OCI-LY7 (cell line): ENCODE results near the gene LMX1A. TPM values are rescaled to one million over a fixed set of nuclear protein-coding genes. Genes with fewer than 3 reads are reported as not detected.

ENCODE experiments used
- BruUV-seq: library from RNA; stranded (reverse); fragments of 400-500 nt; replicated peaks from 2 replicates; lab custom pipeline; 2021; lab: Mats Ljungman, UMichigan
- CTCF ChIA-PET: fragments of 300-600 bp; sonication (Branson Sonifier 250); formaldehyde crosslinking; loops from one replicate; lab custom pipeline; 2022; ENCODE audit warnings: antibody characterized with exemption; ENCODE audit not compliant: unreplicated experiment; lab: Charles Lee
- POLR2A ChIA-PET: fragments of 300-600 bp; sonication (Branson Sonifier 250); formaldehyde crosslinking; loops from one replicate; lab custom pipeline; 2022; ENCODE audit warnings: antibody characterized with exemption; lab: Charles Lee
- DNase-seq: peaks from one replicate; pipeline ENCODE4 v3.0.0-alpha.2; 2015; ENCODE audit warnings: low spot score
- H2AFZ ChIP-seq: fragments of 200-600 bp; sonication (generic), shearing (Covaris generic); 2 replicates; pipeline ENCODE4 v1.6.1; 2014; ENCODE audit warnings: mild to moderate bottlenecking, antibody characterized with exemption, low read length, moderate library complexity
- H3K27ac ChIP-seq: fragments of 200-600 bp; sonication (generic); 2 replicates; pipeline ENCODE4 v1.5.1; 2014; ENCODE audit warnings: mixed run types, low read depth, mild to moderate bottlenecking, moderate library complexity, low read length, inconsistent platforms; ENCODE audit not compliant: poor library complexity, severe bottlenecking
- H3K36me3 ChIP-seq: fragments of 200-600 bp; sonication (generic); 2 replicates; pipeline ENCODE4 v1.6.1; 2014; ENCODE audit warnings: mild to moderate bottlenecking, antibody characterized with exemption, low read length, moderate library complexity, mixed read lengths; ENCODE audit not compliant: insufficient read depth
- H3K4me1 ChIP-seq: fragments of 200-600 bp; sonication (generic); 2 replicates; pipeline ENCODE4 v1.5.1; 2014; ENCODE audit warnings: mild to moderate bottlenecking, low read length; ENCODE audit not compliant: insufficient read depth, poor library complexity, severe bottlenecking
- H3K4me2 ChIP-seq: fragments of 200-600 bp; sonication (generic); 2 replicates; pipeline ENCODE4 v1.6.1; 2014; ENCODE audit warnings: mild to moderate bottlenecking, low read length
- H3K4me3 ChIP-seq: fragments of 200-600 bp; sonication (generic); 2 replicates; pipeline ENCODE4 v1.5.1; 2014; ENCODE audit warnings: mild to moderate bottlenecking, low read depth, low read length; ENCODE audit not compliant: poor library complexity, severe bottlenecking
- H3K79me2 ChIP-seq: fragments of 200-600 bp; sonication (generic); 2 replicates; pipeline ENCODE4 v1.6.1; 2016; ENCODE audit warnings: low read depth, mild to moderate bottlenecking, low read length, moderate library complexity, mixed read lengths; ENCODE audit not compliant: insufficient read depth
- H3K9me2 ChIP-seq: fragments of 200-600 bp; sonication (generic); 2 replicates; pipeline ENCODE4 v1.6.1; 2016; ENCODE audit warnings: mild to moderate bottlenecking, low read length, mixed read lengths; ENCODE audit not compliant: insufficient read depth
- H3K9me3 ChIP-seq: fragments of 200-600 bp; sonication (generic); 2 replicates; pipeline ENCODE4 v1.6.1; 2014; ENCODE audit warnings: mild to moderate bottlenecking, mixed run types, low read length, mixed read lengths
- H4K20me1 ChIP-seq: fragments of 200-600 bp; sonication (generic); 2 replicates; pipeline ENCODE4 v1.6.1; 2014; ENCODE audit warnings: mild to moderate bottlenecking, antibody characterized with exemption, low read length, moderate library complexity, mixed read lengths; ENCODE audit not compliant: insufficient read depth
- EZH2phosphoT487 ChIP-seq: fragments of 200-600 bp; sonication (generic); IDR thresholded peaks from 2 replicates; pipeline ENCODE4 v1.6.1; 2018; ENCODE audit warnings: low read depth, borderline replicate concordance, mild to moderate bottlenecking, mixed run types, antibody characterized with exemption, low read length, moderate library complexity, mixed read lengths
- intact Hi-C: fragments of 100-400 bp; cut with micrococcal nuclease; formaldehyde crosslinking; loops from one replicate; pipeline ENCODE4 v1.10.0; 2022; ENCODE audit not compliant: unreplicated experiment
- total RNA-seq, 2 experiments: library from RNA; depleted of rRNA in 1 of 2; stranded (reverse); fragments of >200 nt in 1 of 2; shearing (Covaris generic) in 1 of 2; gene quantifications; 2 replicates each; pipeline ENCODE4 v1.2.3, GENCODE V29; 2014 to 2022
- TF ChIP-seq, protein P1 (sequence below): fragments of 200-600 bp; sonication (generic); conservative IDR thresholded peaks from 2 replicates; pipeline ENCODE4 v1.5.1; 2014; ENCODE audit warnings: mild to moderate bottlenecking, antibody characterized with exemption, low read length, moderate library complexity, mixed read lengths

The LMX1A gene
- total RNA-seq, 2 experiments from 2014 or later, result not detected

DNA sequence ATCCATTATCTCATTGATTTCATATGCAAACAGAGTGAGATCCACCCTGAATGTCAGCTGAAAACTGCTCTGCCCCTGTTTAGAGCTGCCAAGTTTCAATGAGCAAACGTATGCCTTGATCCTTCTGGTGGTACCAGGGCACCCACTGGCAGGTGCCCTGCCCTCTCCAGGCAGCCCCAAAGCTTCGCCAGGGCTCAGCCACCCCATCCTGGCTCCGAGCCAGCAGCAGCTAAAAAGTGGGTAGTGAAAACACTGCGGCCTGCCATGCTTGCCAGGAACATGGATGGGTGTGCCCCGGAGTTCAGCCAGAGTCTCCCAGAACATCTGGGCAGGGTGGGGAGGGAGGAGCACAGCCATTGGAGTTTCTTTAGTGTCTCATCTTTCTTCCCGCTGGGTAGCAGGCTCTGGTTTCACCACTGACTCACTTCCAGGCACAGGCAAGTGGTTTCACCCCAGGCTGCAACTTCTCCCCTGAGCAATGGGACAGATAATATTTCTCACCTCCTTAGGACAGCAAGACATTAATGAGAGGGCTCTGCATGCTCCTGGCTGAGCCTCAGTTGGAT, 8.1 kb upstream of the LMX1A start:
- Histone ChIP-seq H4K20me1 (no peaks in the 10 kb centered on the region), H3K79me2 (no peaks in the 10 kb centered on the region), H3K9me2 (no peaks in the 10 kb centered on the region), H3K36me3 (no peaks in the 10 kb centered on the region), H3K27ac (no peak overlapping the region), H3K9me3 (no peaks in the 10 kb centered on the region), H2AFZ (no peak overlapping the region), H3K4me3 (no peak overlapping the region), H3K4me1 (no peaks in the 10 kb centered on the region), H3K4me2 (no peak overlapping the region)
- DNase-seq, result no peak
- BruUV-seq, result no TSS peak
- intact Hi-C loops, result loop anchor here (10.0 kb wide), 2 partner anchors 110 to 220 kb away; no protein-coding TSS in a partner anchor
- CTCF ChIA-PET, result interaction anchor here (0.6 kb wide), 1 partner anchor 90 kb away, joined by 3 read pairs; no protein-coding TSS in a partner anchor
- POLR2A ChIA-PET, result no interaction called here
- TF ChIP-seq, protein P1, sequence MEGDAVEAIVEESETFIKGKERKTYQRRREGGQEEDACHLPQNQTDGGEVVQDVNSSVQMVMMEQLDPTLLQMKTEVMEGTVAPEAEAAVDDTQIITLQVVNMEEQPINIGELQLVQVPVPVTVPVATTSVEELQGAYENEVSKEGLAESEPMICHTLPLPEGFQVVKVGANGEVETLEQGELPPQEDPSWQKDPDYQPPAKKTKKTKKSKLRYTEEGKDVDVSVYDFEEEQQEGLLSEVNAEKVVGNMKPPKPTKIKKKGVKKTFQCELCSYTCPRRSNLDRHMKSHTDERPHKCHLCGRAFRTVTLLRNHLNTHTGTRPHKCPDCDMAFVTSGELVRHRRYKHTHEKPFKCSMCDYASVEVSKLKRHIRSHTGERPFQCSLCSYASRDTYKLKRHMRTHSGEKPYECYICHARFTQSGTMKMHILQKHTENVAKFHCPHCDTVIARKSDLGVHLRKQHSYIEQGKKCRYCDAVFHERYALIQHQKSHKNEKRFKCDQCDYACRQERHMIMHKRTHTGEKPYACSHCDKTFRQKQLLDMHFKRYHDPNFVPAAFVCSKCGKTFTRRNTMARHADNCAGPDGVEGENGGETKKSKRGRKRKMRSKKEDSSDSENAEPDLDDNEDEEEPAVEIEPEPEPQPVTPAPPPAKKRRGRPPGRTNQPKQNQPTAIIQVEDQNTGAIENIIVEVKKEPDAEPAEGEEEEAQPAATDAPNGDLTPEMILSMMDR, result no peak
- TF ChIP-seq EZH2phosphoT487, result no peak

DNA sequence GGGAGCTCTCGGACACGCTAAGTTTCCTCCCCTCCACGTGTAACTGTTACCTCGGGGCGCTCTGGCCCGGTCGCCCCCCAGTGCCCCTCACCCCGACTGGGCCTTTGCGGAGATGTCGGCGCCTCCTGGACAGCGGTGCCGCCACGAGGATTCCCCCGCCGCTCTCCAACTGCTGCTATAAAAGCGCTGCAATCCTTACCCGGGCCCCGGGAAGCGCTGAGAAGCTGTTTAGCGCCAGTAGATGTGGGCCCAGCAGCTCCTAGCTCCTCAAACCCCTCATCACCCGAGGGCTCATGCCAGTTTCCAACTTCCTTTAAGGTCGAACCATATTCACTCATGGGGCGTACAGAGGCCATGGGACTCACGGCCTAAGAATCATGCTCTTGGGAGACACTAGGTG, 361 bp upstream of the LMX1A start:
- H3K27ac ChIP-seq, result no peak overlapping the region
- H3K79me2 ChIP-seq, result no peaks in the 10 kb centered on the region
- no peak overlapping the region for H3K4me3 ChIP-seq
- H2AFZ ChIP-seq, result no peak overlapping the region
- no peak for DNase-seq
- H3K4me1 ChIP-seq, result no peaks in the 10 kb centered on the region
- no peak overlapping the region for H3K4me2 ChIP-seq
- intact Hi-C loops, result no loop called here
- no peaks in the 10 kb centered on the region for H3K9me2 ChIP-seq
- H4K20me1 ChIP-seq, result no peaks in the 10 kb centered on the region
- TF ChIP-seq, protein P1, result no peak
- TF ChIP-seq EZH2phosphoT487, result no peak
- BruUV-seq, result no TSS peak
- no peaks in the 10 kb centered on the region for H3K9me3 ChIP-seq
- POLR2A ChIA-PET, result no interaction called here
- H3K36me3 ChIP-seq, result no peaks in the 10 kb centered on the region
- CTCF ChIA-PET, result no interaction called here

DNA sequence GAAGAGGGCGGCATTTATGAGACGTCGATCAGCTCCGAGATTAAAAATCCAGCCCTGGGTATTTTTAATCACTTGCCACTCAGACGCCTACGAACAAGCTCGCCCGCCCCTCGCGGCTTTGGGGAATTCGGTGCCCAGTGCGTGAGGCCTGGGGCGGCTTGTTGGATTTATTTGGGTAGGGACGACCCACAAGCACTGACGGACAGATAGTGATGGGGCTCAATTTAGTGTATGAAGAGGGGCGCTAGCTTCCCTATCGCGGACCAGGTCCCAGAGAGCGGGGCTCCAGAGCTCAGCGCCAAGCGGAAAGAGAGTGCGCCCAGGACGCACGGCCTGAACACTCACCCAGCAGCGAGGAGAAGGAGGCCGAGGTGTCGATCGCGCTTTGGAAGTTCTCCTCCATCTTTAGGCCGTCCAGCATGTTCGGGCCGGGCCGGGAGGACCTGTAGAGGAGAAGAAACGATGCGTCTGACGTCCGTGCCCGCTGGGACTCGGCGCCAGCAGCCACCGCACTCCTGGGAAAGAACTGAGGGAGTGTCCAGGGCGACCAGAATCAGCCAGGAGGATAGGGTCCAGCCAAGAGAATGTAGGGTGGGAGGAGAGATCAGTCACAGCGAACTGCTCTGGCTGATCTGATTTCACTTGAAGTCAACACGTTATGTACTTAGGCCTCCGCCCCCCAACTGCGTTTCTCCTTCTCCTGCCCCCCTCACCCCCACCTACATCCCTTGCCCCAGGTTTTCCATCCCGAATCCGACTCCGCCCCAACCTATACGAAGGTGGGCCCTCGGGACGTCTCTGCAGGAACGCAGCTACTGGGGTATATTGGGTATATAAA, 1.2 kb downstream of the LMX1A start:
- intact Hi-C loops, result no loop called here
- no peak overlapping the region for H2AFZ ChIP-seq
- no peaks in the 10 kb centered on the region for H3K4me1 ChIP-seq
- ChIA-PET POLR2A (no interaction called here), CTCF (no interaction called here)
- H3K4me3 ChIP-seq, result no peak overlapping the region
- BruUV-seq, result no TSS peak
- no peaks in the 10 kb centered on the region for H3K36me3 ChIP-seq
- no peak overlapping the region for H3K4me2 ChIP-seq
- H3K27ac ChIP-seq, result no peak overlapping the region
- no peaks in the 10 kb centered on the region for H4K20me1 ChIP-seq
- H3K9me3 ChIP-seq, result no peaks in the 10 kb centered on the region
- DNase-seq, result no peak
- no peaks in the 10 kb centered on the region for H3K9me2 ChIP-seq
- TF ChIP-seq, protein P1, result no peak
- no peak for TF ChIP-seq EZH2phosphoT487
- no peaks in the 10 kb centered on the region for H3K79me2 ChIP-seq
